Prostate gland (tissue), 2 donors: ENCODE measurements around the gene TRAF3IP1. TPM values are rescaled to one million over a fixed set of nuclear protein-coding genes. Genes with fewer than 3 reads are reported as not detected.

Experiments
- DNase-seq: peaks from one replicate; pipeline ENCODE4 v3.0.0-alpha.2; 2019; ENCODE audit warnings: low spot score
- H3K27ac ChIP-seq, 2 donors: fragments of 200-600 bp; sonication (generic); 2 replicates each; pipeline ENCODE4 v1.5.1; 2017 to 2019
- H3K27me3 ChIP-seq: fragments of 200-600 bp; sonication (generic); replicated peaks from 2 replicates; pipeline ENCODE4 v1.5.1; 2019; ENCODE audit not compliant: insufficient read depth
- H3K36me3 ChIP-seq, 2 donors: fragments of 200-600 bp; sonication (generic); 1 replicate in 1 of 2; 2 replicates in 1 of 2; pipeline versions ENCODE4 v1.5.1 to v1.8.1; 2017 to 2019
- H3K4me1 ChIP-seq: fragments of 200-600 bp; sonication (generic); replicated peaks from 2 replicates; pipeline ENCODE4 v1.5.1; 2019
- H3K4me3 ChIP-seq, 2 donors: fragments of 200-600 bp; sonication (generic); 2 replicates each; pipeline ENCODE4 v1.5.1; 2017 to 2019
- H3K9me3 ChIP-seq: fragments of 200-600 bp; sonication (generic); 2 replicates; pipeline ENCODE4 v1.5.1; 2017
- POLR2A ChIP-seq: fragments of 450-650 bp; IDR thresholded peaks from one replicate; pipeline ENCODE4 v1.6.1; 2016; ENCODE audit warnings: antibody characterized with exemption, mild to moderate bottlenecking
- POLR2AphosphoS5 ChIP-seq: sonication (generic); formaldehyde crosslinking; IDR thresholded peaks from one replicate; pipeline ENCODE4 v1.6.1; 2017; ENCODE audit warnings: antibody characterized with exemption
- WGBS: methylation state at CpG from one replicate; pipeline ENCODE4 v1.1.5; 2018; 5-methylcytosine and 5-hydroxymethylcytosine counted together
- intact Hi-C: fragments of 100-400 bp; cut with DNase I; formaldehyde crosslinking; loops from one replicate; pipeline ENCODE4 v1.14.2; 2022
- total RNA-seq, 2 donors: library from RNA; depleted of rRNA; stranded (reverse); fragments of >200 nt; gene quantifications; one replicate each; pipeline ENCODE4 v1.1.0, GENCODE V29; 2016
- TF ChIP-seq, protein P1 (sequence below), 4 experiments: fragments of 200-600 bp in 2 of 4; fragments of 450-650 bp in 2 of 4; sonication (generic) in 2 of 4; IDR thresholded peaks; 1 replicate in 3 of 4; 2 replicates in 1 of 4; pipeline ENCODE4 v1.5.1; 2016 to 2019; ENCODE audit warnings: antibody characterized with exemption in 4 of 4, mild to moderate bottlenecking in 2 of 4, moderate library complexity in 2 of 4

Gene TRAF3IP1
- total RNA-seq, 2 donors from 2014 or later: 14.4 to 18.5 TPM

DNA sequence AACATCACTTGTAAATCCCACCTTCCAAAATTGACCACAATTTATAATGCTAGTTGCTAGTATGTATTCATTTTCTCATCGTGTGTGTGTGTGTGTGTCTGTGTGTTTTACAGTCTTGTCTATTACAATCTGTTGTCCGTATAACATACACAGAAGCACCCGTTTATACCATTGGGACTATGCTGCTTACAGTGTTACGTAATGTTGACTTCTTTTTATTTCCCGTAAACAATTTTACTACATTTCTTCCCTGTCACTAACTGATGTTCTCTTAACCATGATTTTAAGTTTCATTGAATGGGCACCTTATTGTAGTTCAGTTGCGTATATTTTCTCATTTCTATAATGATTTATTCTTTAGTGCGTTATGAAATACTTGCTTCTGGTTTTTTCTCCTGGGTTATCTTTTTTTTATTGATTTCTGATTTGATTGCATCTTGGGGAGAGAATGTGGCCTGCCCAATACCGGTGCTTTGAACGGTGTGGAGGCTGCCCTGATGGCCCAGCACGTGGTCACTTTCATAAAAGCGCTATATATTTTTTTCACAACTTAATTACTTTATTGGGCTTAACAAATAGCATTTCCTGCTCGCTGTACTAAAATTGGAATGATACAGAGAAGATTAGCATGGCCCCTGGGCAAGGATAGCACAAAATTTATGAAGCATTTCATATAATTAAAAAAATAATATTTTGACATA is 91.9 kb downstream of the TRAF3IP1 start:
- no peak for TF ChIP-seq POLR2A
- no peak for TF ChIP-seq POLR2AphosphoS5
- TF ChIP-seq, protein P1, sequence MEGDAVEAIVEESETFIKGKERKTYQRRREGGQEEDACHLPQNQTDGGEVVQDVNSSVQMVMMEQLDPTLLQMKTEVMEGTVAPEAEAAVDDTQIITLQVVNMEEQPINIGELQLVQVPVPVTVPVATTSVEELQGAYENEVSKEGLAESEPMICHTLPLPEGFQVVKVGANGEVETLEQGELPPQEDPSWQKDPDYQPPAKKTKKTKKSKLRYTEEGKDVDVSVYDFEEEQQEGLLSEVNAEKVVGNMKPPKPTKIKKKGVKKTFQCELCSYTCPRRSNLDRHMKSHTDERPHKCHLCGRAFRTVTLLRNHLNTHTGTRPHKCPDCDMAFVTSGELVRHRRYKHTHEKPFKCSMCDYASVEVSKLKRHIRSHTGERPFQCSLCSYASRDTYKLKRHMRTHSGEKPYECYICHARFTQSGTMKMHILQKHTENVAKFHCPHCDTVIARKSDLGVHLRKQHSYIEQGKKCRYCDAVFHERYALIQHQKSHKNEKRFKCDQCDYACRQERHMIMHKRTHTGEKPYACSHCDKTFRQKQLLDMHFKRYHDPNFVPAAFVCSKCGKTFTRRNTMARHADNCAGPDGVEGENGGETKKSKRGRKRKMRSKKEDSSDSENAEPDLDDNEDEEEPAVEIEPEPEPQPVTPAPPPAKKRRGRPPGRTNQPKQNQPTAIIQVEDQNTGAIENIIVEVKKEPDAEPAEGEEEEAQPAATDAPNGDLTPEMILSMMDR (IDR thresholded peaks at IDR 0.05): no peak
- Histone ChIP-seq H3K9me3 (no peaks in the 10 kb centered on the region), H3K36me3 (no peaks in the 10 kb centered on the region), H3K27ac (no peak overlapping the region), H3K4me3 (no peak overlapping the region), H3K27me3 (no peaks in the 10 kb centered on the region), H3K4me1 (no peaks in the 10 kb centered on the region)
- DNase-seq: no peak
- intact Hi-C loops: no loop called here
- WGBS: 80% methylated on average over 12 of the region's 12 CpGs

DNA sequence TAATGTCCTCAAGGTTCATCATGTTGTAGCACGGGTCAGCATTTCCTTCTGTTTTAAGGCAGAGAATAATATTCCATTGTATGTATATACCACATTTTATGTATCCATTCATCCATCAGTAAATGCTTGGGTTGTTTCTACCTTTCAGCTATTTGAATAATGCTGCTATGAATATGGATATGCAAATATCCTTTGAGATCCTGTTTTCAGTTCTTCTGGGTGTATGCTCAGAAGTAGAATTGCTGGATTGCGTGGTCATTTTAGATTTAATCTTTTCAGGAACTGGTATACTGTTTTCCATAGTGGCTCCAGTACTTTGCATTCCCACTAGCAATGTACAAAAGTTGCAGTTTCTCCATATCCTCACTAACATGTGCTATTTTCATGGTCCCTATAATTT is 93.0 kb downstream of the TRAF3IP1 start:
- Histone ChIP-seq H3K9me3 (no peaks in the 10 kb centered on the region), H3K4me3 (no peak overlapping the region), H3K27ac (no peak overlapping the region), H3K36me3 (no peaks in the 10 kb centered on the region), H3K4me1 (no peaks in the 10 kb centered on the region), H3K27me3 (no peaks in the 10 kb centered on the region)
- intact Hi-C loops: no loop called here
- 82% methylated on average over 2 of the region's 2 CpGs for WGBS
- TF ChIP-seq, protein P1 (IDR thresholded peaks at IDR 0.05): no peak
- TF ChIP-seq POLR2AphosphoS5 (no peak), POLR2A (no peak)
- DNase-seq: no peak

DNA sequence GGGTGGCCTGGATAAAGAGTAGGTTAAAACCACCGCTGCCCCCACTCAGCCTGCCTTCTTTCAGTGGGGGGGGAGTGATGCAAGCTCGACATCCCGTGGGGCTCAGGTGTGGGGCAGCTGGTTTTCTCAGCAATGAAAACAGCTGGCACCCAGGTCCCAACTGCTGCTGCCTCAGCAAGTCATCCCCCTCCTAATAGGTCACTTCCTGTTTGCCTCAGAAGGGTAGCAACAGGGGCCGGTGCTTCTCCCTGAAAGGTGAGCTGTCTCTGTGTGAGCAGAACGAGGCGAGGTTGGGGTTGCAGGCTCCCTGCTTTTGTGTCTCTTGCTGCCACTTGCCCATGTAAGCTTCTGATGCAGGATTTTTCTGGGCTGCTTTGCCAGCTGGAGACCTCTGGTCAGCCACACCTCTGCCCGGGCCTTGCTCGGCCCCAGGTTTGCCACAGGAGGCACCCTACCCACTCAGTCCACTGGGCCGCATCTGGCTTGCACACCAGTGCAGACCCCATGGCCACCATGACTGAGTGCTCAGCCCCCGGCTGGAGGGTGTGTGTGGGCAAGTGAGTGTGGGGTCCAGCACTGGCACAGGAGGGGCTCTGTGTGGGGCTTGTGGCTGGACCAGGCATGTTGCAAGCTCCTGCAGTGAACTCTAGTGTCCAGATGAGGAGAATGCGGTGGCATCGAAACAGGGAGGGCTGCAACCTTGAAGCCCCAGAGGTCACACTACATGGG is 94.9 kb downstream of the TRAF3IP1 start:
- TF ChIP-seq POLR2AphosphoS5: no peak
- TF ChIP-seq, protein P1 (IDR thresholded peaks at IDR 0.05): no peak
- WGBS: 78% methylated on average over 12 of the region's 12 CpGs
- intact Hi-C loops: no loop called here
- Histone ChIP-seq H3K27ac (no peak overlapping the region), H3K4me3 (no peak overlapping the region), H3K4me1 (peaks cover 2% of the 10 kb centered on the region), H3K36me3 (no peaks in the 10 kb centered on the region), H3K27me3 (no peaks in the 10 kb centered on the region), H3K9me3 (no peaks in the 10 kb centered on the region)
- DNase-seq: no peak

DNA sequence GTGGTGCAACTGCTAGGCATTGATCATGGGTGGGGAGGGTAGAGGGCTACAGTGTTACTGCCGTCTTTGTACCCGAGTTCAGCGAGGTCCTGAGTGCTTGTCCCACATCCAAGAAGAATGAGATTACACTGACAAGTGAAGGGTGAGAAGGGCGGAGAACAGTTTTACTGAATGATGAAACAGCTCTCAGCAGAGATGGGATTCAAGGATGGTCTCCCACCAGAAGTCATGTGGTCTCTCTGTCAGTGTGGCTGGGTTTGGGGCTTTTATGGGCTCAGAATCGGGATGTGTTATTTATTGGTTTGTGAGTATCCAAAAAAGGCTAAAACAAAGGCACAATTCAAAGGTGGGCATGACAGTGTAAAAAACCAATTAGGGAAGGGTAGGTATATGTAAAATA is 95.6 kb downstream of the TRAF3IP1 start:
- H3K27me3 ChIP-seq: no peaks in the 10 kb centered on the region
- DNase-seq: no peak
- H3K4me1 ChIP-seq: peaks cover 4% of the 10 kb centered on the region
- H3K4me3 ChIP-seq: no peak overlapping the region
- WGBS: 98% methylated on average over 5 of the region's 5 CpGs
- H3K36me3 ChIP-seq: no peaks in the 10 kb centered on the region
- no peaks in the 10 kb centered on the region for H3K9me3 ChIP-seq
- TF ChIP-seq, protein P1 (IDR thresholded peaks at IDR 0.05): no peak
- no peak for TF ChIP-seq POLR2AphosphoS5
- TF ChIP-seq POLR2A: no peak
- intact Hi-C loops: no loop called here
- no peak overlapping the region for H3K27ac ChIP-seq
